GM19463 (cell line): Measurements from ENCODE around the gene CXCR2.
"Not testable (repeated sequence)": the region's sequence is repeated elsewhere in the genome, so short reads cannot be mapped to it uniquely, and the experiment has no call there.

Experiments used
- ATAC-seq: cut with Tn5 transposase; IDR thresholded peaks from one replicate; pipeline ENCODE4 v1.9.1; 2021; ENCODE audit warnings: mild to moderate bottlenecking, moderate library complexity; ENCODE audit not compliant: unreplicated experiment

Gene CXCR2

DNA sequence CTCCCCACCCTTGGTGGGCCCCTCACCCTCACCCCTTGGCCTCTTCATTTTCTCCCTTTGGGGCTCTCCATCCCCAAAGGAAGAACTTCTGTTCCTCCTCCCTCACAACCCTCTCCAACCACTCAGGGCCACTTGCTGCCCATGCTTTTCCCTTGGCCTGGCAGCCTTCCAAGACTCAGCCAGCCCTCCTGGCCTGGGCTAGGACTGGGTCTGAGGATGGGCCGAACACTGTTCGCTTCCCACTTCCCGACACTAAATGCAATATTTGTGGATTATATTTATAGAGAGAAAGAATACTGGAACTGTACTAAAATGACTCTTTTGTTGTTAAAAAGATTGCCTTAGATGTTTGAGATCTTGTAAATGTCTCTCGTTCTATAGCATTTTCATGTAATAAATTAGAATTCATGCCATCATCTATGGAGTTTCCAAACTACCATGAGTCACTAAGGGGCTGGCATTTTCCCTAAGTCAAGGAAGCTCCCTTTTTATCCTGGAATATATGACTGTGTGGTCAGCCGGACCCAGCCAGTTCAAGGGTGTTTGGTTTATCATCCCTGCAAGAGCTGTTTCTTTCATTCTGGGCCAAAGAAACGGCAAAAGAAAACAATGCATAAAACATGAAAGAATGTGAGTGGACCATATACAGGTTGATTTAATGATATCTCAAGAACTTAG is 3.8 kb downstream of the CXCR2 start:
- no peak for ATAC-seq

DNA sequence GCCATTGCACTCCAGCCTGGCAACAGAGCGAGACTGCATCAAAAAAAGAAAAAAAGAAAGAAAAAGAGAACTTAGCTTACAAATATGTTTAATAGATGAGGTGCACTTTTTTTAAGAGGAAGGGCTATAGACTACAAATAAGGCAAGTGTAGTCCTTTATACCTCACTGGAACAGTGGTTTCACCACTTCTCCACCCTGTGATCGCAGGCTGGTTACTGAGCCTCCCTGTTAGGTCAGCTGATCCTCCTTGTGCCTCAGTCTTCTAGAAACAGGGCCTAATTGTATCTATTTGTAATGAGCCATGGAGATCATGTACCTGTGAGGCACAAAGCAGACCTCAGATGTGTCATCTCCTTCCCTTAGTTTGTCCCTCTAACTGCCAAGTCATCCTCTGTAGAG is 4.5 kb downstream of the CXCR2 start:
- ATAC-seq, result no peak

DNA sequence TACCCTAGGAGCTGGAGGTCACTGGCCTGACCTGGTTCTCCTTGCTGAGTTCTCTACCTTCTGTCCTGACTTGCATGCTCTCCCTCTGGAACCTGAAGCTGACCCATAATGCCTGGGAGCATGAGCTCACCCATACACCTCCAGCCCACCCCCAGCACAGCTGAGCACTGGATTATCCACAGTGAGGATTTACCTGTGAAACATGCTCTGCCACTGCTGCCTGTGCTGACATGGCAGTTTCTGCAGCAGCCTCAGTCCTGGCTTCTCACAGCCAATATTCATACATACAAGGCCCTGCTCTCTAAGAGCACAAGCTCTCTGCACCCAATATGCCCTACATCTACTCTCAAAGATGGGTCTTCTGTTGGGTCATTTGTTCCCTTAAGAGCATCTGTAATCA is 5.0 kb downstream of the CXCR2 start:
- no peak for ATAC-seq

DNA sequence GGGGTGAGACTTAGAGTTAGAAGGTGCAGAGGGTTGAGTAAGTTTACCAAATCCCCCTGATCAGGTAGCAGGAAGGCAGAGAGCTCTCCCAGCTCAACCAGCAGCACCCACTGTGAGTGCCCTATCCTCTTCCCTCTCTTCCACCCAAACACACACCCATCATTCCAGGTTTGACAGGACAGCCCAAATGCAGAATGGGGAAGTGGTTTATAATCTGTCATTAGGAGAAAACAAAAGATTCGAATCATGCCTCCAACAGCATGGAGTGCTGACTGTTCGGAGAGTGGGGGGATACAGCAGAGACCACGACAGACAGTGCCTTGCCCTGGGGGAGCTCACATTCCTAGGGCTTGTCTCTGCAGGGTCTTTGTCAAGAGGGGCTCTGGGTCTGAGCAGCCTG is 11.7 kb downstream of the CXCR2 start:
- no peak for ATAC-seq

DNA sequence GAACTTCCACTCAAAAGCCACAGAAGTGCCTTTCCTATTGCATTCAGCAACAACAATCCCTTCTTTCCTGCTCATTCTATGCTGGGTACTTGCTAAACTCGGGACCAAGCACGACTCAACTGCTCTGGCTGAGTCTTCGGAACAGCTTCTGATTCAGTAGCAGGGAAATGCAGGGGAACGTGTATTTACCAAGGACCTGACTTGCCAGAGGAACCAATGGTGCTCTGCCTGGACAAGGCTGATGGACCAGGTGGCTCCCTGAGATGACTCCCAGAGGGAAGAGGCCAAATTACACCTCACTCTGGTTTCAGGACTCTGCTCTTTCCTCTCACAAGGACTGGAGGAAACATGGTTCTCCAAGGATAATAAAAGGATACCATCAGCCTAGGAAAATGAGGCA is 12.2 kb downstream of the CXCR2 start:
- ATAC-seq, result no peak

DNA sequence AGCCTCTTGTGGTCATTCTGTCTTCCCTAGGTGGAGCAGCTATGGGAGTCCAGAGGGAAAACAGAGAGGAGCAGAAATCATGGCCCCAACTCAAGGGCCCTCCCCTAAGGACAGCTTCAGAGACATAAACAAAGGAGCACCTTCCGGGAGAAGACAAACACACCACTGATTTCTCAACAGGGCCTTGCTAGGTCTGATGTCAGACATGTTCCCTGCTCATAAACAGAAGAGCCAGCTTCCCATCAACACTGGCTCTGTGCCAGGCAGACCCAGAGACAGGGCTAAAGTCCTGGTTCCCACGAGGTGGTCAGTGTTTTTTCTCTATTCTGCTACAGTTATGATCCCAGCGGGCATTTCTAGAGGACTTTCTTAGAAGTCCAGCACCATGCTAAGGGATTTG is 19.3 kb downstream of the CXCR2 start:
- no peak for ATAC-seq

DNA sequence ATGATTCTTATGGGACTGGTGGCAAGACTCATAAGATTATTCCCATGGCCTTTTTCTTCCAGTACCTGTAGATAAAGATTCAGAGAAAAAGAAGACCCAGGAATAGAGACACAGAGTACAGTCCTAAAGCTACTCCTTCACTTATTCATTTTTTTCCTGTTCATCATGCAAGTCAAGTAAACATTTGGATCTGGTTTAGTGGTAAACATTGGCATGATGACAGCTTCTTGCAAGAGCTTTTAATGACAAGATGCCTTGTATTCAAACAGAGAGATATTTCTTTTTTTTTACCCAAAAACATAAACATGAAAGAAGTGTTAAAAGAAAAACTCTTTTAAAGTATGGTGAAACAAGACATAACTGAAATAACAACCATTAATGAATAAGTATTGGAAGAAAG is 20.2 kb downstream of the CXCR2 start:
- ATAC-seq, result no peak

DNA sequence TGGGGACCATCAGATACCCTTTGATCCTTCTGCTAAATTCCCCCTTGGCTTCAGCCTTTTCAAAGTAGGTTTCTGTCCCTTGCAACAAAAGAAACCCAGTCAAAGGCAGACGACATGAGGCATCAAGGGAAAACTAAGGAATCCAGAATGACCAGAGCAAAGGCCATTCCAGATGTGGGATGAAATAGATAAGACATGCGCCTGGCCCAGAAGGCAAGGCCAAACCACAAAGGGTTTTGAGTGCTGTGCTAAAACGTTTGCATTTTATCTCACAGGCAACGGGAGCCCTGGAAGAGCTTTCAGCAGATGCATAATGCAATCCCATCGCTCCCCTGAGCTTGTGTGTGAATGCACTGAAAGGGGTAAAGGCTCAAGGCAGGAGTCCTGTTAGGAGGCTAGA is 23.3 kb downstream of the CXCR2 start:
- ATAC-seq, result no peak

DNA sequence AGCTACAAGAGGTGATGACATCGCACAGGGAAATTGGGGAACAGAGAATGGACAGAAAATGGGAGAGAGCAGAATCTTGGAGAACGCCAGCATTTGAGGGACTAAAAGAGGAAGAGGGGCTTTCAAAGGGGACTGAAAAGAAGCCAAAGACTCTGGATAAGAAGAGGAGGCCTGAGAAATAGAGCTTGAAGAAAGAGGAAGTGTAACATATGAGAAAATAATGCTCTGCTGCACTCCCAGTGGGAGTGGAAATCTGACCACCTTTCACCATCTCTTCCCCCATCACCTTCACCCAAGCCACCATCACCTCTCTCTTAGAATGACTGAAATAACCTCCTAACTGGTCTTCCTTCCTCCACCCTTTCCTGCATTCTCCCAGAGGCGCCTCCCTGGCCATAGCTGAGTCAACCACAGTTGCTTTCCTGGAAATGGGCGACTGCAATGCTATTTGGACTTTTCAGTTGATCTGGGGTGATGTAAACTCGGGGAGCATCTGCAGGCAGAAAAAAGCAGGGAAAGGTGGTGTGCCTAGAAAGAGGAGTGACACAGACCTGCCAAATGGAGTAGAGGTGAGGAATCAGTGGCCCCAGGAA is 24.1 kb downstream of the CXCR2 start:
- no peak for ATAC-seq

DNA sequence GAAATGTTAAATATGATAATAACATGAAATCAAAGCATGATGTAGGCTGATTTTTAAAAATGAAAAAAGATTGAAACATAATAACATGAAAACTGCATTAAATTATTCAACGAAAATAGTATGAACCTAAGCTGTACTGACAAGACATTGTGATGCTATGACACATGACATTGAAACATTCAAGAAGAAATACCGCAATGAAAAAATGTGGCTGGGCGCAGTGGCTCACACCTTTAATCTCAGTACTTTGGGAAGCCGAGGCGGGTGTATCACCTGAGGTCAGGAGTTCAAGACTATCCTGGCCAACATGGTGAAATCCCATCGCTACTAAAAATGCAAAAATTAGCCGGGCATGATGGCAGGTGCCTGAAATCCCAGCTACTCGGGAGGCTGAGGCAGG is 26.3 kb downstream of the CXCR2 start:
- ATAC-seq, result no peak

DNA sequence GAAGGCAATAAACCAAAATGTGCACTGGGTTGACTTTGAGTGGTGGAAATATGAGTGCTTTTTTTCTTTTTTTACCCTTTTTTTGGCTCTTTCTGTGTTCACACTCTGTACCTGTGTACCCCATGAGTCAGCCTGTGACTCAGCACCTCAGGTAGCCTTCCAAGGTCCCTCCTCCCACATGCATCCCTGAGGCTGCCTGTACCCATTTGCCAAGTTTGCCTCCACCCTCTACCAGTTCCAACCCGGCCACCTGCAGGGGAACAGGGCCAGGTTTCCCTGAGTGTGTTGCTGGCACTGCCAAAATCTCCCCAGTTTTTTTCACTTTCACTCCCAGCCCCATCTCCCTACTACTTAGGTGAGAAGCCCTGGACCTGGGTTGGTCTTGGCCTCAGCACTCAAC is 26.9 kb downstream of the CXCR2 start:
- no peak for ATAC-seq

DNA sequence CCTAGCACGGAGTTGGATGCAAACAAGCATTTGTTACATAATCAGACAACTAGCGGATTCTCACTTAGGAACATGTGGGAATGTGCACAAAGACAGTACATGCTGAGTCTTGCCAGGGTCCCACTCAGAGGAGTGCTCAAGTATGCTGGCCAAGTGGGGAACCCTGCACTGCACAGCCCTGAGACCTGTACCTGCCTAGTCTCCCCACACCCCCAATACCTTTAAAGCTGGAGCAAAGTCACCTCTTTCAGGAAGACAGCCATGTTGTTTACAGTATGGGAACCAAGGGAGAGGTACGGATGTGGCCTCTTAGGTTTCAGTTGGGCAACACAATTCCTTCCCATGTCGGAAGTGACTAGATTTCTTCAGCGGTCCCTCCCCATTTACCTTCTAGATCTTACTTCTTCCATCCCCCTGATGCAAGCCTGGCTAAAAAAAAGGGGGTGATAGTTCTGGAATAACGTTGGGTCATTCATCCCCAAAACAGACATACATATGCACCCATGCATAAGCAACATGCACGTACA is 30.2 kb downstream of the CXCR2 start:
- ATAC-seq, result no peak

DNA sequence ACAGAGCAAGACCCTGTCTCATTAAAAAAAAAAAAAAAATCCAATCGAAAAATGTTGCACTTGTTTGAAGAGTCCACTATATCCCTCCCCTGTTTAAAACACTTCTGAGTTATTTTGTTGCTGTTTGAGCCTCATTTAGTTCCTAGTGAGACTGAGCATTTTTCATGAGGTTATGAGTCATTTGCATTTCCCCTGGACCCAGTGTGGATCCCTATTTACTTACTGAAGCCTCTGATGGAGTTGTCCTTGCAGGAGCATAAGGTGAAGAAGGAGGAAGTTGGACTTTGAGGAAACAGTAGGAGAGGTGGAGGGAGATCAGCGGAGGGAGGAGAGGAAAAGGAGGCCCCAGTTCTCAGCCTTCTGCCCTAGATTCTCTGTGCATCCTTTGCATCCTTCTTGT is 35.8 kb downstream of the CXCR2 start:
- no peak for ATAC-seq

DNA sequence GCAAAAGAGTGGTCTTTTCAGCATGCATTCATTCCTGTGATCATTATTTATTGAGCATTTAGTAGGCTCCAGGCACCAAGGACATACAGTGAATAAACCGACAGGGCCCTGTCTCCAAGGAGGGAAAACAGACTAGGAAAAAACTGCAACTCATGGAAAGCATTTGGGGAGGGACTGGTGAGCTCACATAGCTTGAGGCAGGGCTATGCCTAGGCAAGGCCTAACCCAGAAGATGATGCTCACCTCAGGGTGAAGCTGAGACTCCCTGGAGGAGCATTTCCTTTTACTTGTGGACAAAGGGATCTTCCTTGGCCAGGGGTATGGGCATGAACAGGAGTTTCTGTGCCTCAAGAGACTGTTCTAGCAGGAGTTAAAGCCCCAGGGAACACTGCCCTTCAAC is 37.0 kb downstream of the CXCR2 start:
- ATAC-seq, result no peak

DNA sequence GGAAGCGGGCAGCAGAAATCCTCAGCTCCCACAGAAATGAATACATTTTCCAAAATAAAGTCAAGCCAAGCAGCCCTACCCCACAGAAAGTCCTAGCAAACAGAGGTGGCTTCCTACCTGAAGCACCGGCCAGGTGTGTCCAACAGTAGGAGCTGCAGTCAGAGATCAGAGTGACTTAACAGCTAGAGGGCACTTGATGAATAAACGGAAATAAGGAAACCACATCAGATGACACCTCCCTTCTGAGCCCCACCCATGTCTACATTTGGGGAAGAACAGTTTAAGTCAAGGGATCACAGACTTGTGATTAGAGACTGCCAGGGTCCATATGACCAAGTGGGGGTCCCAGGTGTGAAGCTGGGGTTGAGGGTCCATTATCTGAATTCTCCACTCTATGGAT is 41.0 kb downstream of the CXCR2 start, which contains the start of gene CXCR1:
TSS of gene CXCR1 (minus strand) at position 172 of the 400 bp plus-strand sequence. CDS start 1,751 bp downstream, outside the sequence.
- no peak for ATAC-seq

DNA sequence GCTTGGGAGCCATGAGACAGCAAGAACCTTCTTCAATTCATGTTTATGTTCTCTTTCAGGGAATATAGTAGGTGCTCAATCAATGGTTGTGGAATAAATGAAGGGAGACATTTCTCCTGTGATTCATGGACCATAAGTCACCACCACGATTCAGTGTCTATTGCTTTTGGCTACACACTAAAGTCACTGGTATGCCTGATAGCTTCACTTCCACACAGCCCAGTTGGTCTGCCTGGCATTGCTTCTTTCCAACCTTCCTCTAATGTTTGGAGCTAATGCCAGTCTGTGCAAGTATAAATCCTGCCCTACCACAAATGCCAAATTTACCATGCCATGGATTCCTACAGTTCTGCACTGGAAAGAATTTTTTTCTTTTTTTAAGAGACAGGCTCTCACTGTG is 42.2 kb downstream of the CXCR2 start:
- no peak for ATAC-seq

DNA sequence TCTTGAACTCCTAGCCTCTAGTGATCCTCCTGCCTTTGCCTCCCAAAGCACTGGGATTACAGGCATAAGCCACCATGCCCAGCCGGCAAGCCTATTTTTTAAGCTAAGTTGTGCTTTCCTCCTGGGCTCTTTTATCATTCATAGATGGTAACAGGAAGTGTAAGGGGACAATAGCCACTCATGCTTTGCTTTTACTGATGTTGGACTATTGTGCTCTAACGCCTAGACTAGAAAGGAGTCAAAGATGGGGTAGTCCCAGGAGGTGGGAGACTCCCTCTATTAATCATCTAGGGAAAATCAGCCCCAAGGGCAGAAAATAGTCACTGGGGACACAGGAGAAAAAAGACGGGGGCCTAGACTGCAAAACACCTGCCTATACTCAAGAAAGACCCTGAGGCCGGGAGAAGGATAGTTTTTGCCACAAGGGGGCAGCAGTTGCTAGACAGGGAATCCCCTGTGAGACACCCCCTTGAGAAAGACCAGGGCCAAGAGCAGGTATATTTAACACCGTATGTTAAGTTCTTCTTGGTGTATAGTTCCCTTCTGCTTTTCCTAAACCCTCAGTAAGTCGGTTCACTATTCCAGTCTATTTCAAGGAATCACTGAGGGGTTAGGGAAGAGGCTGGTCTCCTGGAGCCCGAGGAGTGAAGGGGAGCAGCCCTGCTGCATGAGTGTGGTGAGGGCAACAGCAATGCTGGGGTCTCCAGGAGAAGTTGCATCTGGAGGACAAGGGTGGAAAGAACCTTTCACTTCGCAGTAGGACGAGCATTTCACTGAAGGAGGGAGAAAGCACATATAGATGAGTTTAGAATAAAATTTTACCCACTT is 43.0 kb downstream of the CXCR2 start:
- ATAC-seq, result no peak

DNA sequence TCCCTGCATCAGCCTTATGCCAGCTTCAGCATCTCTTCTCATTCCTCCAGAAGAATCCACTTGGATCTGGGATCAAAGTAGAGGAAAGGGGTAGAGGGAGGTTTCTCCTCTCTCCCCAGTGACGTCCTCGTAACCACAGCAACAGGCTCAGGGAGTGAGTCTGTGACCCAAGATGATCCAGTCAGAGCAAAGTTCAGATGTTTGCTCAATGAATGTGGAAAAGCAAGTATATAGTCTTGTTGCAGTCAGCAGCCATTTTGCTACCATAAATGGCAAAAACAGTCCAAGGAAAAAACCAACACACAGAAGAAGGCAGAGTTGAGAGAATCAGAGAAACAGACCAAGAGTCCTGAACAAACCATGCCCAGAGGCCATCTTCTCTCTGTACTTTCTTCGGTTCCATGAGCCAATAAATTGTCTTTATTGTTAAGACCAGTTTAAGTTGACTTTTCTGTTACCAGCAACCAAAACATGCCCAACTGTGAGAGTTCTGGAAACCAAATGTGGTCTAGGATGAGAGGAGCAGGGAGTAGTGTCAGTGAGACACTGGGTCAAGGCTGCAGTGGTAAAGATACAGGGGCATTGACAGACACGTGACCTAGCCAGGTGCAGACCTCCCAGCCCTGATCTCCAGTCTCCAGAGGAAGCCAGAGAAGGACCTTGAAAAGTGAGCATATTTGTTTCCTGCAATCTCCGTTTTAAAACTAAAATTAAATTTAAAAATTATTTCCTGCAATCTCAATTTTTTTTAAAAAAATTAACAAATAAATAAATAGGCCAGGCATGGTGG is 44.1 kb downstream of the CXCR2 start:
- no peak for ATAC-seq

DNA sequence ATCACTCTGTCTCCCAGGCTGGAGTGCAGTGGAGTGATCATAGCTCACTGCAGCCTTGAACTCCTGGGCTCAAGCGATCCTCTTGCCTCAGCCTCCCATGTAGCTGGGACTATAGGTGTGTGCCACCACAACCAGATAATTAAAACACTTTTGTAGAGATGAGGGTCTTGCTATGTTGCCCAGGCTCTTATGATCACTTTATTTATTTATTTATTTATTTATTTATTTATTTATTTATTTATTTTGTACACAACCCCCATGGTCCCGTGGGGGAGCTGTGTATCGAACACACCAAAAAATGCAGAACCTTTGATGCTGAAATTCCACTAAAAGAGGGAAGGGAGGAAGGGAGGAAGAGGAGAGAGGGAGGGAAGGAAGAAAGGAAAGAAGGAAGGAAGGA is 45.9 kb downstream of the CXCR2 start:
- not testable (repeated sequence) for ATAC-seq

DNA sequence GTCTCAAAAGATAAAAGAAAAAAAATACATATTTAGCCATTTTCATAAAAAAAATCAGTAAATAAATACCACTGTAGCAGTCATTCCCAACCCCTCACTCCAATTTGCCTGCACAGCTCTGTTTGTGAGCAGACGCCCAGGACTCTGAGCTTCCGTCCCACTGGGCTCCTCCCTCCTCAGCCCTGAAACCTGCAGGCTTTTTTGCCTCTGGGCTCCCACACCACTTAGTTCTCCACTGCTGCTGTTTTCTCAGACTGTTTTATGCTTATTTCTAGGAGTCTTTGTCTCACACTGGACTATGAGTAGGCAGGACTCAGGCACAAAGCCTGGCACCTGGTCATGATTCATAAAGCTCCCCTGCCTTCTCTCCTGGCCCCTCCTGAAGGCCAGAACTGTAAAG is 47.0 kb downstream of the CXCR2 start:
- ATAC-seq, result no peak

DNA sequence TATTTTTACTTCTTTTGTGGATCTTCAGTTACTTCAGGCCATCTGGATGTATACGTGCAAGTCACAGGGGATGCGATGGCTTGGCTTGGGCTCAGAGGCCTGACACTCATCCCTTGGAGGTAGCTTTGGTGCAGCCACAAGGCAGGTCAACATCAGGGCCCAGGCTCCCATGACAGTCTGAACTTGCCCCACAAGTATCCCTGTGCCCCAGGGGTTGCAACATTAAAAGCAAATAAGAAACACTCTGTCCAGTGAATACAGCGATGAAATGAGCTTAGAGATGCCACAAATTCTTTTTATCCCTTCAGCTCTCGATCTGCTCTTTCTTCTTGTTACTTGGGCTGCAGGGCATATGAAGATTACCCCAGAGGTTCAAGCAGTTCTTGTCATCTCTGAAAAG is 54.0 kb downstream of the CXCR2 start:
- no peak for ATAC-seq
